GM19324 (cell line): Measurements from ENCODE around the gene ESRRA.

ENCODE experiments used
- ATAC-seq: cut with Tn5 transposase; IDR thresholded peaks from one replicate; pipeline ENCODE4 v1.9.1; 2021; ENCODE audit warnings: mild to moderate bottlenecking, moderate library complexity; ENCODE audit not compliant: unreplicated experiment, low FRiP score

ESRRA gene

GRCh38 chr11:64291262-64291751 is 14.0 kb upstream of the ESRRA start, which contains the start of gene KCNK4:
Gene KCNK4, plus strand, starts transcription at chr11:64291302. Its CDS starts 1,717 bp downstream, at chr11:64293019.
- no peak for ATAC-seq

GRCh38 chr11:64291752-64292459 is 13.4 kb upstream of the ESRRA start:
- no peak for ATAC-seq

- no peak for ATAC-seq
Measured at GRCh38 chr11:64292460-64293254, 12.7 kb upstream of the ESRRA start.

- no peak for ATAC-seq
Measured at GRCh38 chr11:64294774-64295173, 10.6 kb upstream of the ESRRA start.

- no peak for ATAC-seq
Measured at GRCh38 chr11:64295760-64296159, 9.6 kb upstream of the ESRRA start.

GRCh38 chr11:64296236-64296635 is 9.1 kb upstream of the ESRRA start:
- ATAC-seq: no peak

- ATAC-seq: no peak
Measured at GRCh38 chr11:64296830-64297698, 8.3 kb upstream of the ESRRA start.

- no peak for ATAC-seq
Measured at GRCh38 chr11:64297699-64298358, 7.5 kb upstream of the ESRRA start.

GRCh38 chr11:64298966-64299846 is 6.1 kb upstream of the ESRRA start:
- ATAC-seq: no peak

GRCh38 chr11:64299847-64300648 is 5.3 kb upstream of the ESRRA start, which contains the start of gene CATSPERZ:
Gene CATSPERZ, plus strand, starts transcription at chr11:64300358. Its CDS starts 53 bp downstream, at chr11:64300411.
- ATAC-seq: no peak

GRCh38 chr11:64303109-64304031 is 2.0 kb upstream of the ESRRA start:
- ATAC-seq: no peak

- no peak for ATAC-seq
Measured at GRCh38 chr11:64304032-64304315, 1.4 kb upstream of the ESRRA start.

GRCh38 chr11:64304316-64305072 is 830 bp upstream of the ESRRA start:
- peak; percentile 24 for ATAC-seq

- peak; percentile 31 for ATAC-seq
Measured at GRCh38 chr11:64305691-64306562, 603 bp downstream of the ESRRA start.

- ATAC-seq: no peak
Measured at GRCh38 chr11:64306563-64306875, 1.2 kb downstream of the ESRRA start.
